Caki2 (cell line): Measurements from ENCODE around the gene TBCCD1. TPM values are rescaled to one million over a fixed set of nuclear protein-coding genes. Genes with fewer than 3 reads are reported as not detected.

Experiments
- DNase-seq: peaks from one replicate; pipeline ENCODE4 v3.0.0-alpha.2; 2015; ENCODE audit warnings: low read depth
- in situ Hi-C: cut with HindIII; loops from 2 replicates; pipeline ENCODE4 v1.10.0; 2016; ENCODE audit warnings: low sequenced_read_pairs, low pct_unique_long_range_greater_than_20kb, mixed read lengths
- total RNA-seq: library from RNA; depleted of rRNA; stranded (reverse); fragments of >200 nt; shearing (Covaris generic); gene quantifications from 2 replicates; pipeline ENCODE4 v1.2.3, GENCODE V29; 2014; ENCODE audit warnings: low replicate concordance; rRNA removed

The TBCCD1 gene, protein sequence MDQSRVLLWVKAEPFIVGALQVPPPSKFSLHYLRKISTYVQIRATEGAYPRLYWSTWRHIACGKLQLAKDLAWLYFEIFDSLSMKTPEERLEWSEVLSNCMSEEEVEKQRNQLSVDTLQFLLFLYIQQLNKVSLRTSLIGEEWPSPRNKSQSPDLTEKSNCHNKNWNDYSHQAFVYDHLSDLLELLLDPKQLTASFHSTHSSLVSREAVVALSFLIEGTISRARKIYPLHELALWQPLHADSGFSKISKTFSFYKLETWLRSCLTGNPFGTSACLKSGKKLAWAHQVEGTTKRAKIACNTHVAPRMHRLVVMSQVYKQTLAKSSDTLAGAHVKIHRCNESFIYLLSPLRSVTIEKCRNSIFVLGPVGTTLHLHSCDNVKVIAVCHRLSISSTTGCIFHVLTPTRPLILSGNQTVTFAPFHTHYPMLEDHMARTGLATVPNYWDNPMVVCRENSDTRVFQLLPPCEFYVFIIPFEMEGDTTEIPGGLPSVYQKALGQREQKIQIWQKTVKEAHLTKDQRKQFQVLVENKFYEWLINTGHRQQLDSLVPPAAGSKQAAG
- 13.4 and 18.3 TPM in 2 replicates for total RNA-seq

DNA sequence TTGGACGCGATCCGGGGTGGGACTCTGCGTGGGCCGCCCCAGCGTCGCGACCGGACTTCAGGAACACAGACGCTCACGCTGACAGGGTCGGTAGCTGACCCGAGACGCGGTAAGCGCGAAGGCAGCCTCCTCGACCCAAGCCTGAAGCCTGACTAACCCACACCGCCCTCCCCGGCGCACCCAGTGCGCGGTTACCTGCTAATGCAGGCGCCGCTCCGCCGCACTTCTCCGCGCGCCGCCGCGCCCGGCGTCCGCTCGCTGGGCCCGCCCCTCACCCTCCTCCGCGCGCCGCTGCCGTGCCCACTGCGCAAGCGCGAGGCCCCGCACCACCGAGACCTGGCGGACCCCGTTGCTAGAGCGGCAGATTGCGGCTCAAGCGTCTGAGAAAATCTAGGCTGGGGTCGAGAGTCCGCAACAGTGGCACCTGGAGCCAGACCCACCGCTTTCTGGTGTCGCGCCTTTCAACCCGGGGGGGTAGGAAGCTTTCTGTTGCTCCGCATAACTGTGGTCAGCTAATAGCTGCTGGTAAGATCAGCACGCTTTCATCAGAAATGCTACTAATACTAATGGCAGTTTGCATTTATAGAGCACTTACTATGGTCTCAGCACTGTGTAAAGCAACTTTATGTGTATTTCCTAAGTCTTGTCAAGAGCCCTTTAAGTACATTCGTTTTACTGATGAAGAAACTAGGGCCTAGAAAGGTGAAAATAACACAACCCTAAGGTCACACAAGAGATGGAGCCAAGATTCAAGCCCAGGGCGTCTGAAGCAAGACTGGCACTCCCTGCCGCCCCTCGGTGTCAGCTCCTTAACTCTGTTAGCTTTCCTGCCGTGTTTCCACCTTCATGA, at the start of gene TBCCD1:
Gene TBCCD1, minus strand, starts transcription at position 268 of the 850 bp plus-strand sequence. CDS start 3,010 bp downstream, outside the sequence.
- DNase-seq = peak; percentile 95
- in situ Hi-C loops = no loop called here

DNA sequence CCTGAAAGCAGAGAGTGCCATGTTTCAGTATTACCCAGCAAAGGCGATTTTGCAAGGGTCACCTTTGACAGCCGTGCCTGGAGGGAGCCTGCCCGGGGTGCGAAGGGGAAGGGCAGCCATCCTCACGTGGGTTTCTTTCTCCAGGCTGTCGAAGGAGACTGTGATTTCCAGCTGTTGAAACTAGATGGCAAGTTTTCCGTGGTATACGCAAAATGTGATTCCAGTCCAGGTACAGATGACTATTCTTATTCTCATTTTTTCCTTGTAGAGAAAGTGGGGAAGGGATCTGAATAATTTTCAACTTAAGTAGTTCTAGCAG, 49.1 kb upstream of the TBCCD1 start:
- in situ Hi-C loops = no loop called here

DNA sequence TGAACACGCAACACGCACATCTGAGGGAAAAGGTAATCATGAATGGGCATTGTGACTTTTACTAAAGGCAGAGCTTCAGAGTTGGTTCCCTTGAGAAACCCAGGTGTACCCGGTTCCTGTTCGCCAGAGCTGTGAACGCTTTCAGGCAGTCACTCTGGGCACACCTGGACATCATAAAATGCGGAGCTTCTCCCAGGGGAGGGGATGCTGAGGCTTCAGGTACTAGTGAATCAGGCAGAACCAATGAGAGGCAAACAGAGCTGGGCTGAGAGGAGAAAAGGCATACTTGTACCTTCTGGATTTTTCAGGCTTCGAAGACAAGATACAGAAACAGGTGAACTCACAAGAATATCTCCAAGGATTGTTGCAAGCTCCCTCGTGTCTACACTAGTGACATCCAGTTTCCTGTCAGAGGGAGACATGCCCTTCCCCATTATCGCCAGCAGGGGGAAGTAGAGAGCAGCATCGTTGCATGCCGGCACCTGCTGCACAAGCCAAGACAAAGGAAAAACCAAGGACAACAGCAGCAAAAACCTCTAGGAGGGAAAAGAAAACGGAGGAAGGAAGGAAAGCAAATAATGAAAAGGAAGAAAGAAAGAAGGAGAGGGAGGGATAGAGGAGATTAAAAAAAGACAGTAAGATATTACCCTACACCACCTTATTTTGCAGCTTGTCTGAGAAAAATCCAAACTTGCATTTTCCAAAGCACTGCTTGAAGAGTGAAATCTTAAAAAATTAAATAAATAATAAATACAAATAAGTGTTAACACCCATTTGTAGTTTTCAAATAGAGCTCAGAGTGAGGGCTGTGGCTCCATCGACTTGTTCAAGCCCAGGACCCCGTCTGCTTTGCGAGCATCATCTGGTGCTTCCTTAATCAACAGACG, 47.7 kb upstream of the TBCCD1 start:
- DNase-seq = peak; percentile 69
- in situ Hi-C loops = no loop called here

More for the DNA sequence above, 49.1 kb upstream of the TBCCD1 start:
- DNase-seq = no peak

DNA sequence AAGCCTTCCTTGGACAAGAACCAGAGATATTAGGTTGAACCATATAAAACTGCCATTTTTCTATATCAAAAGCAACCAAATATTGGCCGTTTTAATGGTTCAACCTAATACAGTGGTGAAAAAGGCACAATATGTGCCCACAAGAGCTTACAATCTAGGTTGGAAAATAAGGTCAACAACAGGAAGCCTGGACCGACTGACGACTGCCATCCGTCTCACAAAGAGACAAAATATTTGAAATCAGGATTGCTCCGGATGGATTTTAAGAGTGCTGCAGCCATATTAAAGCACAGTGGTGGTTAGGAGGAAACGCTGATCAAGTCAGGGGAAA, 47.1 kb upstream of the TBCCD1 start:
- no peak for DNase-seq
- in situ Hi-C loops = no loop called here

DNA sequence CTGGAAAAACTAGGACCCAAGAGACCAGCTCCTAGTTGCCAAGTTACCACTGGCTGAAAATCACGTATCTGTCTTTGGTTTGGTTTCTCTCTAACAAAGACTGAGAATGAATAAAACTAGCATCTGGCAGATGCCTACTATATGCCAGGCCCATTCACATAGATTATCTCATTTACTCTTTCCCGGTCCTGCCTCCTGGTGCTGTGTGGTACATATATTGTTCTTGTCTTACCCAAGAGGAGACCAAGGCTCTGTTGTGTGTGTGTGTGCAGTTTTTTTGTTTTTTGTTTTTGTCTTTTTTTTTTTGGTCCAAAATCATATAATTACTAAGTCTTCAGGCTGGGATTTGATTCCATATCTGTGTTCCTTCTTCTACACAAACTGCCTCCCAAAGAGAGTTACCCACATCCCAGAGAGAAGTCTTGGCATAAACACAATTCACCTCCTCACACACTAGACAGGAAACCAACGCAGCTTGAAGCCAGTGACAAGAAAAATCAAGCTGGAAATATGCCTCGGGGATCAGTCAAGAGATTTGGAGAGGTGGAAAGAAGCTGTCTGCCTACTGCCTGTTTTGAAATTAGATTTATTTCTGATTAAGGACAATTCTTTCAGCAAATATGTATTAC, 46.6 kb upstream of the TBCCD1 start:
- DNase-seq = no peak

DNA sequence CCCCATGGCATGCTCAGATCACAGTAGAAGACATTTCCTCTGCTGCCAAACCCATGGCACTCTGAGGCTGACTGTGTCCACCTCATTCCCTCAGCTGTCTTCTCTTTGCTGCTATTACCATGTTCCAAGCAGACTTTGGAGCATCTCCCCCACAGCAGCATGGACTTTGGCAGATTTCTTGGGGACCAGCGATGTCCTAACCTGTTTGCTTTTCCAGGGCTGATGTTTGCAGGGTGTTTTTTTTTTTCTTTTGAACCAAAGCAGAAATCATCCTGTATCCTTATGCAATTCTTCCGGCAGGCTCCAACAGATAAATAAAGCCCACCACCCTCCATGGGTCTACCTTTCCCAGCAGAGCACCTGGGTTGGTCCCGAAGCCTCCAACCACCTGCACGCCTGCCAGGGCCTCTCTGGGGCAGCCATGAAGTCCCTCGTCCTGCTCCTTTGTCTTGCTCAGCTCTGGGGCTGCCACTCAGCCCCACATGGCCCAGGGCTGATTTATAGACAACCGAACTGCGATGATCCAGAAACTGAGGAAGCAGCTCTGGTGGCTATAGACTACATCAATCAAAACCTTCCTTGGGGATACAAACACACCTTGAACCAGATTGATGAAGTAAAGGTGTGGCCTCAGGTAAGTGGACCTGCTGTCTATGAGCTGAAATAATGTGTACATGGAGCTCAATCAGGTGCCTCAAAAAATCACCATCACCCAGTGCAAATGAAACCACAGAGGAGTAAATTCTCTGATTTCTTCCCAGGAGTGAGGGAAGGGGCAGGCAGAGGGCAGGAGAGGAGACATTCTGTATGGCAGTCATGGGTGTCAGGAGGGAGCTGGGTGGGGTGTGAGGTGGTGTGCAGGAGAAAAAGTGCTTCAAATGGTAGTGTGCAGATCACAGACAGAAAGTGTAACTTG, 45.8 kb upstream of the TBCCD1 start, which contains the start of gene AHSG:
Gene AHSG, plus strand, starts transcription at position 340 of the 916 bp plus-strand sequence. Its CDS starts 82 bp downstream, at position 422.
- in situ Hi-C loops = no loop called here
- no peak for DNase-seq

More for the DNA sequence above, 46.6 kb upstream of the TBCCD1 start:
- in situ Hi-C loops = no loop called here

DNA sequence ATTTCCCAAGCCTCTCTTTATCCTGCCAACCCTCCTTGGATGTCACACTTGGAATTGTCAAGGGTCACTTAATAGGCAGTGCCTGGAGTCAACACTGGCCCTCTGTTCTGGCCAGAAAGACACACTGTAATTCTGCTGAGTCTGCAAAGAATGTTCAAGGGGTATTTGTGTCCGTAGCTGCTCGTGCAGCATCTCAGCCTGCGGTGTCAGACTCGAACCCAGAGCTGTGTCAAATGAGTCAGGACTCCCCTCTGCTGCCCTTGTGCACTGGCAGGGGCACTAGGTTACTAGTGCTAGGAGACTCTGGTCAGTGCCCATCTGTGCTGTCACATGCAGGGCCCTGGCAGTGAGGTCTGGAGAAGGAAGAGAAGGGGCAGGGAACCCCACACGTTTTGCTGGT, 44.9 kb upstream of the TBCCD1 start:
- DNase-seq = no peak
- in situ Hi-C loops = no loop called here

DNA sequence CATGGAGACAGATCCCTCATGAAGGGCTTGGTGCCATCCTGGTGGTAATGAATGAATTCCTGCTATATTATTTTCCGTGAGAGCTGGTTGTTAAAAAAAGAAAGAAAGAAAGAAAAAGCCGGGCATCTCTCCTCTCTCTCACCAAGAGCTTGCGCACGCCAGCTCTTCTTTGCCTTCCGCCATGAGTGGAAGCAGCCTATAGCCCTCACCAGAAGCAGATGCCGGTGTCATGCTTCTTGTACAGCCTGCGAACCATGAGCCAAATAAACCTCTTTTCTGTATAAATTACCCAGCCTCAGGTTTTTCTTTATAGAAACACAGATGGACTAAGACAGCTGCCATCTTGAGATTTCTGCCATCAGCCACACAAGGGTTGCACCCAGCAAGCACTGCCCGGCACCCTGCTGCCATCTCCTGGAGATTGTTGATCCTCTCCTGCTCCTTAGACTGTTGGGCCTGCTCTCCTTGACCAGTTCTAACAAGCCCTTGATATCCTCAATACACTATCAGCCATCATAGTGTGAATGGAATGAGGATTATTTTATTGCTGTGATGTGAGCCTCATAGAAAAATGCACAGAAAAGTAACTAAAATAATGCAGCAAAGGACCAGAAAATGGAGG, 42.2 kb upstream of the TBCCD1 start:
- DNase-seq = peak; percentile 23
- in situ Hi-C loops = no loop called here

DNA sequence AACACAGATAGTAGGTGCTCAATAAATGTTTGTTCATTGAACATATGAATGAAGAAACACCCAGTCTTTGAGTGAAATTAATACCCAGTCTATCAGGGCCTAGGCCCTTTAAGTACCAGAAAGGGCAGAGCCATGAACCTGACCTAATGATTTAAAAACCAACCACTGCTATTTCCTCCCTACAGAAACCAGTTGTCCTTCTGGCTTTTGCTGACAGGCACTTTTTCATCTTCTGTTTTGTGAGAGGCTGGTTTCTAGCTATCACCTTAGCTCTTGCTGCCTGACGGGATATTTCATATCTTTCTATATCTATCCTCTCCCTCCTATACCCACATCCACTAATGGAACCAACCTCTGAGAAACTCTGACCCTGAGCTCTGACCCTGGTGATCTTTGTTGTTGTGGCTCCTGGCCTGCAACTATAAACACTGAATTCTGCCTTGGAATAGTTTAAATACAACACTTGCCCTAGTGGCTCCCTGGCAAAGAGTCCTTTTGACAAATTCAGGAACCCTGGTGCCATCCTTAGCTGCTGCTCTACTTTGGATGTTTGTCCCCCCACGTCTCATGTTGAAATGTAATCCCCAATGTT, 41.6 kb upstream of the TBCCD1 start:
- in situ Hi-C loops = no loop called here
- DNase-seq = no peak

DNA sequence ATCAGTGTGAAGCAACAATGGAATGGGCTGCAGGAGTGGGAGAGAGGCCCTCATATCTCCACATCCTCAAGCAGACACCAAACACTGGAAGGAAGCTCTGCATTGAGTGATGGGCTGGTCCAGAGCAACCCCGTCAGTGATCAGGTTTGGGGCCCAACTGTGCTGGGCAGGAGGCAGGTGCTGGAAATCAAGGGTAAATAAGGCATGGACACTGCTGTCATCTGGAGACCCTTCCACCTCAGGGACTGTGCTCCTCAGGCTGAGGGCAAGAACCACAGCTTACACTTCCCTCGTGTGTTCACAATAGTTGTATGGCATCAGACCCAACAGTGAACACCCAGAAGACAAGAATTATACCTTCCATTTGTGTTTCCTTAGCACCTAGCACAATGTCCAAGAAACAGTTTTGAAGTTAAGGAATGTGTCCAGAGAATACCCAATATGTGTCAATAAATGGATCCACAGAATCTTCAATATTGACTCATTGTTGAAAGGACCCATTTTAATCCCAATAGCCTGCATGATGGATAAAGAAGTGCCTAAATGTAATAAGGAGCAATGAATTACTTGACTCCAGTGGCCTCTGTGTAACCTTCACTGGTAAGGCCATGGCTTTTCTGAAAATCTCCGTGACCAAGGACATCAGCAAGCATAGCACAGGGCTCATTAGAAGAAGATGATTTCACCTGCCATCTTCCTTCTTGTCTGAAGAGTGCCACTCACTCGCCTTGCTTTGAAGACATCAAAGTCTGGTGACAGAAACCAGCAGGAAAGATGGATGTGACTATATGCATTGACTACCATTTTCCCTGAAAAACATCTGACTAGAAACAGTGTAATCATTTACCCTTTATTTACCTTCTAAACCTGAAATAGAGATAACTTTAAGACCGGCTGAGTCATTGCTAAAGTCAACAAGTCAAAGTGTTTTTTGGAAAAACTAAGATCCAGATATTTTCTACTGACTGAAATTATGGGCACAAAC, 38.7 kb upstream of the TBCCD1 start:
- DNase-seq = peak; percentile 50

DNA sequence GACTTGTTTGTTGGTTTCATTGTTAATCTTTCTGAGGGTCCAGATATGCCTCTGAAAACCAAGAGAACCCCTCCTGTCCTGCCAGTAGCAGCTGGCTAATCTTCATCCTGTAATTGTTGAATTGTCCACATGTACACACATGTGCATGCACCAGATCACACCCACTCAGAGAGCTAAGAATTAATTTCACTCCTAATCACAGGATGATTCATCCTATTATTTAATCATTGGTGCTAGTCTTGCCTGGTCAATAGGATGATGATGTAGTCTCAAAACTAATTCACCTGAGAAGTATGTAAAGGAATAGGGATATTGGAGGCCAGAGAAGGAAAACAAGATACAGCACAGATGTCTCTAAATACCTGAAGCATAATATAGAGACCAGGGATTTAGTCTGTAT, 37.9 kb upstream of the TBCCD1 start:
- in situ Hi-C loops = no loop called here

More for the DNA sequence above, 38.7 kb upstream of the TBCCD1 start:
- in situ Hi-C loops = no loop called here

DNA sequence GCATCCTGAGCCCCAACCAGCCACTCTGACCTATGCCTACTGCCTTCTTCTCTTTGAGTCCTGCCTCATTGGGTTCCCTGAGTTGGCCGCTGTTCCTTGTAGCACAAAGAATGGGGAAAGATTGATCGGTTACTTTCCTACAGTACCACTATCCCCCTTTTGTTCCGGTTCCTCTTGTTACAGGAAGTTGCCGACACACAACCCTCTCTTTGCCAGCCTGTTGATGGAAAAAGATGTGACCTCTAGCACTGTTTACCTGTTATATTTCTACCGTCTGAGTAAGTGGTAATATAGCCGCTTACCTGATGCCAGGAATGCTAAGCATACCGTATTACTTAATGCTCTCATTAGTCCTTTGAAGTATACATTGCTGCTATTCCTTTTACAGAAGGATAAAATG, 36.0 kb upstream of the TBCCD1 start:
- in situ Hi-C loops = no loop called here
- DNase-seq = no peak

More for the DNA sequence above, 37.9 kb upstream of the TBCCD1 start:
- no peak for DNase-seq

DNA sequence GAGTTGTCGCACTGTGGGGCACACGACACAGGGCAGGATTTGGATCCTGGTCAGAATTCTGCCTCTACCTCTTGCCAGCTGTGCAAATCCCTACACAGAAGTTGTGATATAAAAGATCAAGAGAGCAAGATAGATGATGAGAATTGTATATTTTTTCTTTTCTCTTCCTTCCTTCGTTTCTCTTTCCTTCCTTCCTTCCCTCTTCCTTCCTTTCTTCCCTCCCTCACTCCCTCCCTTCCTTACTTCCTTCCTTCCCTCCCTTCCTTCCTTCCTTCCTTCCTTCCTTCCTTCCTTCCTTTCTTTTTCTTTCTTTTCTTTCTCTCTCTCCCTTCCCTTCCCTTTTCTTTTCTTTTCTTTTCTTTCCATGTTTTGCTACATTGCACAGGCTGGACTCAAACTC, 33.8 kb upstream of the TBCCD1 start:
- in situ Hi-C loops = no loop called here
- no peak for DNase-seq

DNA sequence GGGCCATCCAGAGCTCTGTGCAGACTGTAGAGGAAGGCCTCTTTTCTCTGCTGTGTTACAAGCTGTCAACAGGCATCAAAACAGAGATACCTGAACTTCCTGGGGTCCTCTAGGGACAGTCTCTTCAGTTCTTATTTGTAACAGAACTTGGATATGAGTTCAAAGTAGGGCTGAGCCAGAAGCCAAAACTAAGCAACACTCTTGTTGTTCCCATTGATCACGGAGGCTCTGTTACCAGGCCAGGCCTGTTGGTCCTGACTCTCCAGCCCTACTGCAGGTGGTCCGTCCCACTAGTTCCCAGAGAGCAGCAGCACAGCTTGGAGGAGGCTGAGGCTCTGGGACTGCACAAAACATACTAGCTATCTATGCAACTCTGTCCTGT, 32.6 kb upstream of the TBCCD1 start:
- in situ Hi-C loops = no loop called here
- no peak for DNase-seq
